ENCODE results near the gene CDH8. TPM values are rescaled to one million over a fixed set of nuclear protein-coding genes. Genes with fewer than 3 reads are reported as not detected.

Gene CDH8
- total RNA-seq, 4 donors from 2014 or later, result 0.40 to 3.0 (median 0.86) TPM

DNA sequence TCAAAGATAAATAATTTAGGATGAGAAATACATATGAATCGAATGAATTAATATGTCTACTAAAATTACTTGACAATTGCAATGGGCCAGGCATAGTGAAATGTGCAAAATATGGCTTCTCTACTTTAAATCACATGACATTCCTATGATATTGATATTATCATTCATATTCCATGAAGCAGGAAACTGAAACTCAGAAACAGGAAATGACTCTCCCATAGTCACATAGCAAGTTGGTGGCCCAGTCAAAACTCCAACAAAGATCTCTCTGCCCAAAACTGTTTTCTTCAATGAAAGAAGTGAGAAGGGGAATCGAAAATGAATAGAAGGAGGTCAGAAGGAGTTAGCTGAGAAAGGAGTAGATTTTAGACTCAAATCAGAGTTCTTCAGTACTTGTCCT is 272.2 kb downstream of the CDH8 start:
- no peak for ATAC-seq
- WGBS, 2 donors (ENCODE audit: low coverage in 1 of 2), result 75 to 95% methylated on average over 2 of the region's 2 CpGs
- no peaks in the 10 kb centered on the region for H3K9me3 ChIP-seq

DNA sequence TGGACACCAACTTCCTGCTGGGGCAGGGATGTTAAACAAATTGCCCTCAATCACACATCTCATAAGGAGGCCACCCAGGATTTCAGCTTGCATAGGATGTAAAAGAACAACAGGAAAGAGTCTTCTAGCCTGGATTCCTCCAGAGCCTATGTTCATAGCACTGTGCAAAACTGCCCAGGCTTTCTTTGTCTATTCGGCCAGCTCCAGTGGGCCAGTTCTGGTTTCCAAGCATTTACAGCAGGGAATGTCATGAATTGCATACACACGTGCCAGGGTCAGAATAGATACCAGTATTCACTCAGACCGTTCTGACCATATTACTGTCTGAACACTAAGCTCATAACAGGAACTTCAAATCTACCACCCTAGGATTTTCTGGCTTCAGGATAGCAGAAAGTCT is 273.2 kb downstream of the CDH8 start:
- 61 to 73% methylated on average over 3 of the region's 3 CpGs for WGBS, 2 donors (ENCODE audit: low coverage in 1 of 2)
- TF ChIP-seq POLR2A (IDR thresholded peaks at IDR 0.05) (no peak), EP300 (IDR thresholded peaks at IDR 0.05) (no peak), POLR2AphosphoS5 (IDR thresholded peaks at IDR 0.05) (no peak)
- TF ChIP-seq, protein P1, sequence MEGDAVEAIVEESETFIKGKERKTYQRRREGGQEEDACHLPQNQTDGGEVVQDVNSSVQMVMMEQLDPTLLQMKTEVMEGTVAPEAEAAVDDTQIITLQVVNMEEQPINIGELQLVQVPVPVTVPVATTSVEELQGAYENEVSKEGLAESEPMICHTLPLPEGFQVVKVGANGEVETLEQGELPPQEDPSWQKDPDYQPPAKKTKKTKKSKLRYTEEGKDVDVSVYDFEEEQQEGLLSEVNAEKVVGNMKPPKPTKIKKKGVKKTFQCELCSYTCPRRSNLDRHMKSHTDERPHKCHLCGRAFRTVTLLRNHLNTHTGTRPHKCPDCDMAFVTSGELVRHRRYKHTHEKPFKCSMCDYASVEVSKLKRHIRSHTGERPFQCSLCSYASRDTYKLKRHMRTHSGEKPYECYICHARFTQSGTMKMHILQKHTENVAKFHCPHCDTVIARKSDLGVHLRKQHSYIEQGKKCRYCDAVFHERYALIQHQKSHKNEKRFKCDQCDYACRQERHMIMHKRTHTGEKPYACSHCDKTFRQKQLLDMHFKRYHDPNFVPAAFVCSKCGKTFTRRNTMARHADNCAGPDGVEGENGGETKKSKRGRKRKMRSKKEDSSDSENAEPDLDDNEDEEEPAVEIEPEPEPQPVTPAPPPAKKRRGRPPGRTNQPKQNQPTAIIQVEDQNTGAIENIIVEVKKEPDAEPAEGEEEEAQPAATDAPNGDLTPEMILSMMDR (IDR thresholded peaks at IDR 0.05), result no peak
- ATAC-seq, result no peak
- no peaks in the 10 kb centered on the region for H3K9me3 ChIP-seq
- H3K27ac ChIP-seq, result no peak overlapping the region
- no peaks in the 10 kb centered on the region for H3K27me3 ChIP-seq
- H3K36me3 ChIP-seq, result no peaks in the 10 kb centered on the region
- H3K4me1 ChIP-seq, result no peaks in the 10 kb centered on the region
- no peak overlapping the region for H3K4me3 ChIP-seq

More for the DNA sequence above, 272.2 kb downstream of the CDH8 start:
- H3K4me3 ChIP-seq, result no peak overlapping the region
- no peak for TF ChIP-seq EP300 (IDR thresholded peaks at IDR 0.05)
- TF ChIP-seq, protein P1 (IDR thresholded peaks at IDR 0.05), result no peak
- no peak for TF ChIP-seq POLR2A (IDR thresholded peaks at IDR 0.05)
- TF ChIP-seq POLR2AphosphoS5 (IDR thresholded peaks at IDR 0.05), result no peak
- no peak overlapping the region for H3K27ac ChIP-seq
- no peaks in the 10 kb centered on the region for H3K27me3 ChIP-seq
- H3K4me1 ChIP-seq, result no peaks in the 10 kb centered on the region
- H3K36me3 ChIP-seq, result no peaks in the 10 kb centered on the region

DNA sequence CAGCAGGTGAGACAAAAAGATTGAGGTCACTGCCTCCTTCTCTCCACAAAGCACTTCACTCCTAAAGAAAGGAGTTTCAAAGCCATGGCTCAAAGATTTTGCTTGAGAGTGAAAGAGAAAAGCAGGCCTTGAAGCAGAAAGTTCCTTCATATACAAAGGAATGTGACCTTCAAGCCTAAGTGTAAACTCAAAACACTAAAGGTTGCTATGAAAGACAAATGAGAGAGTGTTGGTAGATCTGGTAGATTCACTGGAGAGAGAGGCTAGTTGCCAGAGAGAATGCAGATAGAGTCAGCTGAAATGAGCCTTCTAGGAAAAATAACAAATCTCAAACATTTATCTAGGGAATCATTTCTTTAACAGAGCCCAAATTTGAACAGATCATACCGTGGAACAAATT is 305.2 kb downstream of the CDH8 start:
- H3K4me3 ChIP-seq, result no peak overlapping the region
- no peak for ATAC-seq
- TF ChIP-seq, protein P1 (IDR thresholded peaks at IDR 0.05), result no peak
- TF ChIP-seq POLR2A (IDR thresholded peaks at IDR 0.05), result no peak
- no peak for TF ChIP-seq POLR2AphosphoS5 (IDR thresholded peaks at IDR 0.05)
- no peak for TF ChIP-seq EP300 (IDR thresholded peaks at IDR 0.05)
- no peaks in the 10 kb centered on the region for H3K27me3 ChIP-seq
- 50 to 67% methylated on average over 1 of the region's 1 CpG for WGBS, 2 donors (ENCODE audit: low coverage in 1 of 2)
- no peaks in the 10 kb centered on the region for H3K9me3 ChIP-seq
- H3K36me3 ChIP-seq, result no peaks in the 10 kb centered on the region
- H3K27ac ChIP-seq, result no peak overlapping the region
- no peaks in the 10 kb centered on the region for H3K4me1 ChIP-seq

DNA sequence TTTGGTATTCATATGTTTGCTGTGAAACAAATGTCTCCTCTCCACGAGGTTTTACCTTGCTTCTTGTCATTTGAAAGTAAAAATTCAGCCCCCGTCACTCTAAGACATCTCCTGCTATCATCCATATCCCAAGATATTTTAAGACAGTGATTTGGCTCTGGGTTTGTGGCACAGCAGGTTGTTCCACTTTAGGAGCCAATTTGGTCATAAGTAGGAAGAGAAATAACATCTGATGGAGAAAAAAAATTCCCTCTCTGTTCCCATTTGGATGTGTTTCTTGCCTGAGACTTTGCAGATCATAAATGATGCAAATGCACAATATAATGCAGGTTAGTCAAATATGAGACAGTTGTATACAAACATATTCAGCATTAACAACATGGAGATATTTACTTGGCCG is 309.5 kb downstream of the CDH8 start:
- 57 to 81% methylated on average over 3 of the region's 3 CpGs for whole genome bisulfite sequencing, 2 donors (ENCODE audit: low coverage in 1 of 2)
- H3K9me3 ChIP-seq, result no peaks in the 10 kb centered on the region
- no peaks in the 10 kb centered on the region for H3K27me3 ChIP-seq
- TF ChIP-seq POLR2AphosphoS5 (IDR thresholded peaks at IDR 0.05), result no peak
- TF ChIP-seq POLR2A (IDR thresholded peaks at IDR 0.05), result no peak
- TF ChIP-seq, protein P1 (IDR thresholded peaks at IDR 0.05), result no peak
- TF ChIP-seq EP300 (IDR thresholded peaks at IDR 0.05), result no peak
- H3K4me3 ChIP-seq, result no peak overlapping the region
- no peaks in the 10 kb centered on the region for H3K36me3 ChIP-seq
- ATAC-seq, result no peak
- H3K4me1 ChIP-seq, result no peaks in the 10 kb centered on the region
- no peak overlapping the region for H3K27ac ChIP-seq

DNA sequence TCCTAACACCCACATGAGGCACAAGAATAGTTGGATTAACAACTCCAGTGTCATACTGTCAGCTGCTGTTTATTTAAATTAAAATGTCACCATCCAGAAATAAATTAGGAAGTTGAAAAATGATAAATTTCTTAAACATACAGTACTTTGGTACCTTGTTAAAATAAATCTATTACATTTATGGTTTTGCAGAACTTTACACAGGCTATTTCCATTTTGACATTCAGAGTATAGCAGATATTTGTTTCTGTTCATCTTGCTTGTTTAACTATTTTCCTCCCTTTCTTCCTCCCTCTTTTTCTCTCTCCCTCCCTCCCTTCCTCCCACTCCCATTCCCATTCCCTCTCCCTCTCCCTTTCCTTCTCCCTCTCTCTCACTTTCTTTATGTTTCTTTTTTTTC is 310.1 kb downstream of the CDH8 start:
- ATAC-seq, result no peak
- H3K36me3 ChIP-seq, result no peaks in the 10 kb centered on the region
- no peaks in the 10 kb centered on the region for H3K27me3 ChIP-seq
- H3K27ac ChIP-seq, result no peak overlapping the region
- H3K4me1 ChIP-seq, result no peaks in the 10 kb centered on the region
- TF ChIP-seq, protein P1 (IDR thresholded peaks at IDR 0.05), result no peak
- TF ChIP-seq EP300 (IDR thresholded peaks at IDR 0.05) (no peak), POLR2A (IDR thresholded peaks at IDR 0.05) (no peak), POLR2AphosphoS5 (IDR thresholded peaks at IDR 0.05) (no peak)
- no peaks in the 10 kb centered on the region for H3K9me3 ChIP-seq
- H3K4me3 ChIP-seq, result no peak overlapping the region

Measured in gastroesophageal sphincter (tissue), 4 donors.